Stomach (tissue), 9 donors: ENCODE results near the gene NPAS3. TPM values are rescaled to one million over a fixed set of nuclear protein-coding genes. Genes with fewer than 3 reads are reported as not detected.

ENCODE experiments used
- DNase-seq, 2 donors: peaks; one replicate each; pipeline versions ENCODE4 v3.0.0 to v3.0.0-alpha.2; 2013 to 2019
- H3K27ac ChIP-seq, 5 donors: fragments of 200-600 bp in 4 of 5; sonication (generic) in 4 of 5; one replicate each; pipeline ENCODE4 v1.5.1; 2013 to 2019; ENCODE audit warnings: mild to moderate bottlenecking in 1 of 5, moderate library complexity in 1 of 5
- H3K27me3 ChIP-seq, 3 donors: fragments of 200-600 bp; sonication (generic); one replicate each; pipeline ENCODE4 v1.5.1; 2017 to 2019; ENCODE audit warnings: mixed run types in 1 of 3
- H3K36me3 ChIP-seq, 4 donors: fragments of 200-600 bp; sonication (generic); 1 replicate in 3 of 4; 2 replicates in 1 of 4; pipeline ENCODE4 v1.5.1; 2016 to 2019
- H3K4me1 ChIP-seq, 4 donors: fragments of 200-600 bp; sonication (generic); one replicate each; pipeline ENCODE4 v1.5.1; 2016 to 2019
- H3K4me3 ChIP-seq, 4 donors: fragments of 200-600 bp; sonication (generic) in 3 of 4; one replicate each; pipeline ENCODE4 v1.5.1; 2016 to 2019; ENCODE audit warnings: mild to moderate bottlenecking in 1 of 4
- H3K9me3 ChIP-seq, 4 donors: fragments of 200-600 bp; sonication (generic); one replicate each; pipeline ENCODE4 v1.5.1; 2016 to 2019
- CTCF ChIP-seq, 7 experiments: fragments of 450-650 bp in 4 of 7; fragments of 200-600 bp in 3 of 7; sonication (generic) in 3 of 7; IDR thresholded peaks; one replicate each; pipeline ENCODE4 v1.5.1; 2016 to 2019; ENCODE audit warnings: antibody characterized with exemption in 7 of 7, control low read depth in 2 of 7, mild to moderate bottlenecking in 1 of 7
- EP300 ChIP-seq: sonication (generic); formaldehyde crosslinking; IDR thresholded peaks from one replicate; pipeline ENCODE4 v1.6.1; 2017; ENCODE audit warnings: antibody characterized with exemption
- POLR2A ChIP-seq, 4 donors: fragments of 450-650 bp; IDR thresholded peaks; one replicate each; pipeline ENCODE4 v1.6.1; 2016; ENCODE audit warnings: antibody characterized with exemption in 4 of 4, control low read depth in 2 of 4, mild to moderate bottlenecking in 1 of 4, moderate library complexity in 1 of 4
- POLR2AphosphoS5 ChIP-seq, 3 donors: sonication (generic); formaldehyde crosslinking; IDR thresholded peaks; one replicate each; pipeline ENCODE4 v1.6.1; 2016; ENCODE audit warnings: antibody characterized with exemption in 3 of 3
- WGBS, 5 donors: extraction: QIAGEN DNeasy Blood & Tissue Kit in 3 of 5; methylation state at CpG; one replicate each; pipeline versions ENCODE4 v1.1.5 to v1.1.7; 2013 to 2018; 5-methylcytosine and 5-hydroxymethylcytosine counted together
- intact Hi-C: fragments of 100-400 bp; cut with DNase I; formaldehyde crosslinking; loops from one replicate; pipeline ENCODE4 v1.15.1; 2023; ENCODE audit warnings: low total_unique reads
- polyA plus RNA-seq, 3 donors: library from polyadenylated mRNA; stranded (reverse); fragments of 200-250 nt; gene quantifications; one replicate each; pipeline ENCODE4 v1.2.3, GENCODE V29; 2013
- total RNA-seq, 5 donors: library from RNA; depleted of rRNA; stranded (reverse); fragments of >200 nt; gene quantifications; one replicate each; pipeline versions ENCODE4 v1.1.0 to v1.2.3, GENCODE V29; 2014 to 2016
- donor health status: healthy with polysubstance abuse.
- donor health status: Bipolar disorder and iron deficiency.
- donor health status: healthy.

Gene NPAS3
- total and polyA plus RNA-seq, 8 donors: under 0.01 to 7.9 (median 0.76) TPM; not detected in 1

- no peaks in the 10 kb centered on the region for H3K4me1 ChIP-seq
- 70 to 75% (median 72%) methylated on average over 6 of the region's 6 CpGs for WGBS, 5 donors
Observed at GRCh38 chr14:33745163-33745562, 806.5 kb downstream of the NPAS3 start.

GRCh38 chr14:33747749-33748148 is 809.1 kb downstream of the NPAS3 start:
- no peaks in the 10 kb centered on the region for H3K4me1 ChIP-seq
- H3K27ac ChIP-seq: no peak overlapping the region
- H3K36me3 ChIP-seq: no peaks in the 10 kb centered on the region
- WGBS, 5 donors: 56 to 78% (median 73%) methylated on average over 1 of the region's 1 CpG
- H3K4me3 ChIP-seq: no peak overlapping the region
- DNase-seq: no peak
- intact Hi-C loops: no loop called here
- TF ChIP-seq POLR2AphosphoS5 (IDR thresholded peaks at IDR 0.05) (no peak), POLR2A (IDR thresholded peaks at IDR 0.05) (no peak), CTCF (IDR thresholded peaks at IDR 0.05) (no peak), EP300 (no peak)
- H3K27me3 ChIP-seq: no peaks in the 10 kb centered on the region
- peaks cover 0 to 13% (median 4%) of the 10 kb centered on the region in 4 donors for H3K9me3 ChIP-seq

More at GRCh38 chr14:33745163-33745562, 806.5 kb downstream of the NPAS3 start:
- Histone ChIP-seq H3K4me3 (no peak overlapping the region), H3K27ac (no peak overlapping the region), H3K9me3 (peaks cover 0 to 15% (median 4%) of the 10 kb centered on the region in 4 donors), H3K36me3 (no peaks in the 10 kb centered on the region), H3K27me3 (no peaks in the 10 kb centered on the region)
- intact Hi-C loops: no loop called here
- no peak for DNase-seq
- TF ChIP-seq POLR2A (IDR thresholded peaks at IDR 0.05) (no peak), CTCF (IDR thresholded peaks at IDR 0.05) (no peak)

- 81 to 94% (median 88%) methylated on average over 4 of the region's 4 CpGs for WGBS, 5 donors
- Histone ChIP-seq H3K36me3 (no peaks in the 10 kb centered on the region), H3K27me3 (no peaks in the 10 kb centered on the region), H3K27ac (no peak overlapping the region), H3K4me1 (no peaks in the 10 kb centered on the region), H3K9me3 (no peaks in the 10 kb centered on the region), H3K4me3 (no peak overlapping the region)
- DNase-seq: no peak
- no peak for TF ChIP-seq CTCF (IDR thresholded peaks at IDR 0.05)
- no peak for TF ChIP-seq EP300
- TF ChIP-seq POLR2AphosphoS5 (IDR thresholded peaks at IDR 0.05): no peak
- no peak for TF ChIP-seq POLR2A (IDR thresholded peaks at IDR 0.05)
- intact Hi-C loops: no loop called here
Observed at GRCh38 chr14:33754261-33754660, 815.6 kb downstream of the NPAS3 start.

- intact Hi-C loops: no loop called here
- Histone ChIP-seq H3K27me3 (no peaks in the 10 kb centered on the region), H3K27ac (no peak overlapping the region), H3K9me3 (no peaks in the 10 kb centered on the region), H3K4me3 (no peak overlapping the region), H3K36me3 (no peaks in the 10 kb centered on the region), H3K4me1 (no peaks in the 10 kb centered on the region)
- no peak for DNase-seq
- TF ChIP-seq EP300: no peak
- no peak for TF ChIP-seq POLR2A (IDR thresholded peaks at IDR 0.05)
- TF ChIP-seq CTCF (IDR thresholded peaks at IDR 0.05): no peak
- no peak for TF ChIP-seq POLR2AphosphoS5 (IDR thresholded peaks at IDR 0.05)
- WGBS, 5 donors: 78 to 90% (median 88%) methylated on average over 5 of the region's 5 CpGs
Observed at GRCh38 chr14:33755358-33755757, 816.7 kb downstream of the NPAS3 start.
